GM19025 (cell line): ENCODE data around the gene CYP4F8.
"Not testable (repeated sequence)": the region's sequence is repeated elsewhere in the genome, so short reads cannot be mapped to it uniquely, and the experiment has no call there.

Experiments used
- ATAC-seq: cut with Tn5 transposase; IDR thresholded peaks from one replicate; pipeline ENCODE4 v1.9.1; 2021; ENCODE audit warnings: mild to moderate bottlenecking, low read depth, moderate library complexity; ENCODE audit not compliant: unreplicated experiment

The CYP4F8 gene

GRCh38 chr19:15641901-15642491, 27.0 kb downstream of the CYP4F8 start:
- ATAC-seq, result no peak

- no peak for ATAC-seq
Measured at GRCh38 chr19:15642807-15643206, 27.8 kb downstream of the CYP4F8 start.

GRCh38 chr19:15643387-15643786, 28.4 kb downstream of the CYP4F8 start:
- ATAC-seq, result no peak

GRCh38 chr19:15644066-15644741, 29.2 kb downstream of the CYP4F8 start:
- no peak for ATAC-seq

GRCh38 chr19:15644816-15645215, 29.8 kb downstream of the CYP4F8 start:
- no peak for ATAC-seq

GRCh38 chr19:15649526-15649925, 34.5 kb downstream of the CYP4F8 start:
- no peak for ATAC-seq

GRCh38 chr19:15650123-15650522, 35.1 kb downstream of the CYP4F8 start:
- ATAC-seq, result not testable (repeated sequence)

GRCh38 chr19:15651791-15652190, 36.8 kb downstream of the CYP4F8 start:
- ATAC-seq, result no peak

- no peak for ATAC-seq
Measured at GRCh38 chr19:15652559-15653278, 37.7 kb downstream of the CYP4F8 start.

GRCh38 chr19:15656467-15656866, 41.4 kb downstream of the CYP4F8 start:
- no peak for ATAC-seq

GRCh38 chr19:15663247-15663646, 48.2 kb downstream of the CYP4F8 start:
- no peak for ATAC-seq

GRCh38 chr19:15666186-15666585, 51.2 kb downstream of the CYP4F8 start:
- no peak for ATAC-seq

- ATAC-seq, result no peak
Measured at GRCh38 chr19:15666883-15667282, 51.9 kb downstream of the CYP4F8 start.

GRCh38 chr19:15669440-15669839, 54.4 kb downstream of the CYP4F8 start:
- no peak for ATAC-seq

- no peak for ATAC-seq
Measured at GRCh38 chr19:15669891-15670290, 54.9 kb downstream of the CYP4F8 start.

GRCh38 chr19:15671237-15671821, 56.3 kb downstream of the CYP4F8 start:
- no peak for ATAC-seq

GRCh38 chr19:15671891-15672579, 57.0 kb downstream of the CYP4F8 start:
- ATAC-seq, result no peak

GRCh38 chr19:15672580-15673175, 57.7 kb downstream of the CYP4F8 start, which contains the start of gene CYP4F12:
TSS of gene CYP4F12 (plus strand) at chr19:15673087. CDS start at chr19:15673530, 443 bp downstream.
- ATAC-seq, result no peak

GRCh38 chr19:15673176-15673654, 58.2 kb downstream of the CYP4F8 start:
- no peak for ATAC-seq

- no peak for ATAC-seq
Measured at GRCh38 chr19:15675560-15675959, 60.5 kb downstream of the CYP4F8 start.
